Activated naive CD8-positive, alpha-beta T cell (primary cell): ENCODE data around the gene RTN4.

Experiments
- H3K27ac Mint-ChIP-seq: one replicate; pipeline ENCODE4 v1.8.0; 2021; ENCODE audit warnings: mixed read lengths
- H3K27me3 Mint-ChIP-seq: one replicate; pipeline ENCODE4 v1.8.0; 2021; ENCODE audit warnings: mixed read lengths
- H3K36me3 Mint-ChIP-seq: one replicate; pipeline ENCODE4 v1.8.0; 2021; ENCODE audit warnings: mixed read lengths
- H3K4me1 Mint-ChIP-seq: one replicate; pipeline ENCODE4 v1.8.0; 2021; ENCODE audit warnings: low read depth, mixed read lengths
- H3K4me3 Mint-ChIP-seq: one replicate; pipeline ENCODE4 v1.8.0; 2021; ENCODE audit warnings: mild to moderate bottlenecking, mixed read lengths
- H3K9me3 Mint-ChIP-seq: one replicate; pipeline ENCODE4 v1.8.0; 2021; ENCODE audit warnings: low read depth, mixed read lengths

The RTN4 gene

GRCh38 chr2:54952978-54953456 lies 97.2 kb downstream of the RTN4 start:
- no peaks in the 10 kb centered on the region for H3K9me3 Mint-ChIP-seq
- H3K27ac Mint-ChIP-seq, result no peak overlapping the region
- H3K4me1 Mint-ChIP-seq, result no peaks in the 10 kb centered on the region
- H3K4me3 Mint-ChIP-seq, result no peak overlapping the region
- H3K27me3 Mint-ChIP-seq, result no peaks in the 10 kb centered on the region
- H3K36me3 Mint-ChIP-seq, result no peaks in the 10 kb centered on the region

- no peaks in the 10 kb centered on the region for H3K9me3 Mint-ChIP-seq
- no peak overlapping the region for H3K4me3 Mint-ChIP-seq
- H3K36me3 Mint-ChIP-seq, result no peaks in the 10 kb centered on the region
- H3K4me1 Mint-ChIP-seq, result no peaks in the 10 kb centered on the region
- H3K27me3 Mint-ChIP-seq, result peaks cover under 1% of the 10 kb centered on the region
- H3K27ac Mint-ChIP-seq, result no peak overlapping the region
These were observed 97.8 kb downstream of the RTN4 start for GRCh38 chr2:54952425-54952824.

GRCh38 chr2:54950811-54951210 lies 99.4 kb downstream of the RTN4 start:
- Mint-ChIP-seq H3K4me1 (no peaks in the 10 kb centered on the region), H3K4me3 (no peak overlapping the region), H3K36me3 (no peaks in the 10 kb centered on the region), H3K27ac (no peak overlapping the region), H3K9me3 (no peaks in the 10 kb centered on the region), H3K27me3 (peaks cover 4% of the 10 kb centered on the region)

GRCh38 chr2:54949431-54949830 lies 100.8 kb downstream of the RTN4 start:
- H3K9me3 Mint-ChIP-seq, result no peaks in the 10 kb centered on the region
- H3K4me1 Mint-ChIP-seq, result no peaks in the 10 kb centered on the region
- H3K27ac Mint-ChIP-seq, result no peak overlapping the region
- peaks cover 4% of the 10 kb centered on the region for H3K27me3 Mint-ChIP-seq
- no peak overlapping the region for H3K4me3 Mint-ChIP-seq
- H3K36me3 Mint-ChIP-seq, result no peaks in the 10 kb centered on the region

GRCh38 chr2:54948120-54948519 lies 102.1 kb downstream of the RTN4 start:
- peaks cover 4% of the 10 kb centered on the region for H3K27me3 Mint-ChIP-seq
- H3K4me1 Mint-ChIP-seq, result no peaks in the 10 kb centered on the region
- no peak overlapping the region for H3K4me3 Mint-ChIP-seq
- H3K27ac Mint-ChIP-seq, result no peak overlapping the region
- no peaks in the 10 kb centered on the region for H3K36me3 Mint-ChIP-seq
- H3K9me3 Mint-ChIP-seq, result no peaks in the 10 kb centered on the region

GRCh38 chr2:54947646-54948045 lies 102.6 kb downstream of the RTN4 start:
- Mint-ChIP-seq H3K27ac (no peak overlapping the region), H3K36me3 (no peaks in the 10 kb centered on the region), H3K4me3 (no peak overlapping the region), H3K4me1 (no peaks in the 10 kb centered on the region), H3K27me3 (peaks cover 4% of the 10 kb centered on the region), H3K9me3 (no peaks in the 10 kb centered on the region)

- no peaks in the 10 kb centered on the region for H3K4me1 Mint-ChIP-seq
- no peaks in the 10 kb centered on the region for H3K9me3 Mint-ChIP-seq
- peaks cover 4% of the 10 kb centered on the region for H3K27me3 Mint-ChIP-seq
- no peak overlapping the region for H3K4me3 Mint-ChIP-seq
- no peak overlapping the region for H3K27ac Mint-ChIP-seq
- H3K36me3 Mint-ChIP-seq, result no peaks in the 10 kb centered on the region
These were observed 103.1 kb downstream of the RTN4 start for GRCh38 chr2:54947136-54947535.

GRCh38 chr2:54946220-54946805 lies 103.9 kb downstream of the RTN4 start:
- Mint-ChIP-seq H3K36me3 (no peaks in the 10 kb centered on the region), H3K4me1 (no peaks in the 10 kb centered on the region), H3K9me3 (no peaks in the 10 kb centered on the region), H3K27ac (no peak overlapping the region), H3K4me3 (no peak overlapping the region), H3K27me3 (peaks cover 4% of the 10 kb centered on the region)

GRCh38 chr2:54945391-54946219 lies 104.6 kb downstream of the RTN4 start:
- Mint-ChIP-seq H3K4me3 (no peak overlapping the region), H3K27me3 (peaks cover 4% of the 10 kb centered on the region), H3K27ac (no peak overlapping the region), H3K9me3 (no peaks in the 10 kb centered on the region), H3K4me1 (no peaks in the 10 kb centered on the region), H3K36me3 (no peaks in the 10 kb centered on the region)

GRCh38 chr2:54944724-54945326 lies 105.4 kb downstream of the RTN4 start:
- Mint-ChIP-seq H3K27ac (no peak overlapping the region), H3K36me3 (no peaks in the 10 kb centered on the region), H3K9me3 (no peaks in the 10 kb centered on the region), H3K4me3 (no peak overlapping the region), H3K27me3 (peaks cover 4% of the 10 kb centered on the region), H3K4me1 (no peaks in the 10 kb centered on the region)

GRCh38 chr2:54942373-54942772 lies 107.9 kb downstream of the RTN4 start:
- H3K4me3 Mint-ChIP-seq, result no peak overlapping the region
- H3K9me3 Mint-ChIP-seq, result no peaks in the 10 kb centered on the region
- no peaks in the 10 kb centered on the region for H3K4me1 Mint-ChIP-seq
- H3K27me3 Mint-ChIP-seq, result peaks cover 4% of the 10 kb centered on the region
- no peak overlapping the region for H3K27ac Mint-ChIP-seq
- peaks cover 6% of the 10 kb centered on the region for H3K36me3 Mint-ChIP-seq

GRCh38 chr2:54941248-54941984 lies 108.8 kb downstream of the RTN4 start:
- Mint-ChIP-seq H3K9me3 (no peaks in the 10 kb centered on the region), H3K36me3 (peaks cover 6% of the 10 kb centered on the region), H3K27me3 (no peaks in the 10 kb centered on the region), H3K4me3 (no peak overlapping the region), H3K27ac (no peak overlapping the region), H3K4me1 (no peaks in the 10 kb centered on the region)

GRCh38 chr2:54940723-54941122 lies 109.5 kb downstream of the RTN4 start:
- Mint-ChIP-seq H3K9me3 (no peaks in the 10 kb centered on the region), H3K36me3 (peaks cover 6% of the 10 kb centered on the region), H3K27ac (no peak overlapping the region), H3K4me3 (no peak overlapping the region), H3K4me1 (no peaks in the 10 kb centered on the region), H3K27me3 (no peaks in the 10 kb centered on the region)

- peaks cover 6% of the 10 kb centered on the region for H3K36me3 Mint-ChIP-seq
- no peak overlapping the region for H3K4me3 Mint-ChIP-seq
- no peaks in the 10 kb centered on the region for H3K9me3 Mint-ChIP-seq
- no peaks in the 10 kb centered on the region for H3K4me1 Mint-ChIP-seq
- no peaks in the 10 kb centered on the region for H3K27me3 Mint-ChIP-seq
- no peak overlapping the region for H3K27ac Mint-ChIP-seq
These were observed 110.7 kb downstream of the RTN4 start for GRCh38 chr2:54939446-54940118.
